IMR-90 (cell line): ENCODE results near the gene HERC5. TPM values are rescaled to one million over a fixed set of nuclear protein-coding genes. Genes with fewer than 3 reads are reported as not detected.

ENCODE experiments used
- ATAC-seq: fragments of 200-7000 bp; cut with Tn5 transposase; 2 replicates; pipeline ENCODE4 v1.9.1; 2020; ENCODE audit warnings: low read depth, mild to moderate bottlenecking, moderate library complexity
- BruUV-seq: library from RNA; stranded (reverse); fragments of 400-500 nt; replicated peaks from 2 replicates; lab custom pipeline; 2021; lab: Mats Ljungman, UMichigan
- CTCF ChIA-PET: fragments of 300-600 bp; formaldehyde crosslinking; extraction: SDS; loops from one replicate; lab custom pipeline; 2021; ENCODE audit warnings: antibody characterized with exemption; lab: Yijun Ruan, JAX
- POLR2A ChIA-PET: fragments of 300-600 bp; sonication (Branson Sonifier 250); formaldehyde crosslinking; loops from one replicate; lab custom pipeline; 2022; ENCODE audit warnings: antibody characterized with exemption; ENCODE audit not compliant: unreplicated experiment; lab: Charles Lee
- DNase-seq: peaks from one replicate; pipeline ENCODE4 v3.0.0; 2013
- H2AFZ ChIP-seq: replicated peaks from 2 replicates; pipeline ENCODE3; 2013; ENCODE audit warnings: low read length, mild to moderate bottlenecking; ENCODE audit not compliant: poor library complexity
- H2AK5ac ChIP-seq: 2 replicates; pipeline ENCODE4 v1.6.1; 2013; ENCODE audit warnings: low read depth, low read length, inconsistent platforms
- H2AK9ac ChIP-seq: replicated peaks from 2 replicates; pipeline ENCODE3; 2013; ENCODE audit warnings: mild to moderate bottlenecking, low read depth, low read length, moderate library complexity; ENCODE audit not compliant: poor library complexity
- H2BK120ac ChIP-seq: 2 replicates; pipeline ENCODE4 v1.6.1; 2013; ENCODE audit warnings: low read depth, low read length, inconsistent platforms
- H2BK15ac ChIP-seq: 3 replicates; pipeline ENCODE4 v1.6.1; 2013; ENCODE audit warnings: low read depth, low read length, inconsistent platforms
- H2BK20ac ChIP-seq: 2 replicates; pipeline ENCODE4 v1.6.1; 2013; ENCODE audit warnings: low read depth, mild to moderate bottlenecking, inconsistent platforms, low read length, moderate library complexity
- H2BK5ac ChIP-seq: 2 replicates; pipeline ENCODE4 v1.6.1; 2013; ENCODE audit warnings: mild to moderate bottlenecking, low read depth, low read length, inconsistent platforms; ENCODE audit not compliant: poor library complexity, severe bottlenecking
- H3K14ac ChIP-seq: replicated peaks from 2 replicates; pipeline ENCODE4 v1.6.1; 2013; ENCODE audit warnings: low read depth, low read length, inconsistent platforms
- H3K18ac ChIP-seq: 2 replicates; pipeline ENCODE4 v1.6.1; 2013; ENCODE audit warnings: low read depth, low read length, control low read depth
- H3K23ac ChIP-seq: 2 replicates; pipeline ENCODE4 v1.6.1; 2013; ENCODE audit warnings: low read depth, low read length, inconsistent platforms
- H3K27ac ChIP-seq: 2 replicates; pipeline ENCODE4 v1.5.1; 2013; ENCODE audit warnings: mild to moderate bottlenecking, control low read depth, low read length; ENCODE audit not compliant: insufficient read depth
- H3K27me3 ChIP-seq: 2 replicates; pipeline ENCODE4 v1.6.1; 2013; ENCODE audit warnings: low read length; ENCODE audit not compliant: control insufficient read depth, insufficient read depth
- H3K36me3 ChIP-seq: 2 replicates; pipeline ENCODE4 v1.6.1; 2013; ENCODE audit warnings: low read length, mixed read lengths; ENCODE audit not compliant: control insufficient read depth, insufficient read depth
- H3K4ac ChIP-seq: 2 replicates; pipeline ENCODE4 v1.6.1; 2013; ENCODE audit warnings: low read depth, low read length, inconsistent platforms
- H3K4me1 ChIP-seq: 2 replicates; pipeline ENCODE4 v1.6.1; 2013; ENCODE audit warnings: low read length, mixed read lengths; ENCODE audit not compliant: control insufficient read depth, insufficient read depth
- H3K4me2 ChIP-seq: 2 replicates; pipeline ENCODE4 v1.6.1; 2013; ENCODE audit warnings: low read depth, mild to moderate bottlenecking, control low read depth, low read length, moderate library complexity
- H3K4me3 ChIP-seq: 2 replicates; pipeline ENCODE4 v1.5.1; 2013; ENCODE audit warnings: low read depth, mild to moderate bottlenecking, control low read depth, low read length, moderate library complexity; ENCODE audit not compliant: insufficient read depth
- H3K56ac ChIP-seq: 2 replicates; pipeline ENCODE4 v1.6.1; 2013; ENCODE audit warnings: low read length, inconsistent platforms; ENCODE audit not compliant: insufficient read depth; ENCODE audit errors: extremely low read depth
- H3K79me1 ChIP-seq, 2 experiments: 2 replicates each; pipeline ENCODE4 v1.6.1; 2013; ENCODE audit warnings: low read length in 2 of 2, inconsistent platforms in 1 of 2, low read depth in 1 of 2
- H3K9ac ChIP-seq: 2 replicates; pipeline ENCODE4 v1.6.1; 2013; ENCODE audit warnings: low read depth, low read length, control low read depth
- H3K9me1 ChIP-seq: 2 replicates; pipeline ENCODE4 v1.6.1; 2013; ENCODE audit warnings: low read length, inconsistent platforms; ENCODE audit not compliant: insufficient read depth
- H3K9me3 ChIP-seq: 2 replicates; pipeline ENCODE4 v1.6.1; 2013; ENCODE audit warnings: low read length; ENCODE audit not compliant: control insufficient read depth, insufficient read depth
- H4K20me1 ChIP-seq: 2 replicates; pipeline ENCODE4 v1.6.1; 2013; ENCODE audit warnings: low read length, inconsistent platforms; ENCODE audit not compliant: insufficient read depth
- H4K5ac ChIP-seq: 2 replicates; pipeline ENCODE4 v1.6.1; 2013; ENCODE audit warnings: mild to moderate bottlenecking, low read depth, low read length, control low read depth
- H4K8ac ChIP-seq, 2 experiments: 2 replicates each; pipeline ENCODE4 v1.6.1; 2013; ENCODE audit warnings: low read depth in 2 of 2, low read length in 2 of 2, control low read depth in 1 of 2, inconsistent platforms in 1 of 2
- H4K91ac ChIP-seq: 2 replicates; pipeline ENCODE4 v1.6.1; 2013; ENCODE audit warnings: low read depth, low read length, inconsistent platforms; ENCODE audit not compliant: insufficient read depth
- BHLHE40 ChIP-seq: fragments of 150-350 bp; IDR thresholded peaks from 2 replicates; pipeline ENCODE4 v1.6.1; 2016; ENCODE audit warnings: mild to moderate bottlenecking, low read depth, low read length
- POLR2A ChIP-seq: IDR thresholded peaks from 2 replicates; pipeline ENCODE4 v1.6.1; 2012; ENCODE audit warnings: mild to moderate bottlenecking, low read depth, low read length
- WGBS, 2 experiments: methylation state at CpG; one replicate each; pipeline versions ENCODE4 v1.1.5 to v1.1.7; 2013; ENCODE audit warnings: missing lambda C conversion rate in 2 of 2; ENCODE audit not compliant: insufficient read length in 1 of 2; ENCODE audit errors: extremely low coverage in 2 of 2; 5-methylcytosine and 5-hydroxymethylcytosine counted together
- dilution Hi-C: fragments of 300-500 bp; cut with HindIII; formaldehyde crosslinking; loops from one replicate; pipeline ENCODE4 v1.14.3; 2018; ENCODE audit warnings: low sequenced_read_pairs; ENCODE audit not compliant: unreplicated experiment
- in situ Hi-C: fragments of 300-500 bp; cut with MboI; formaldehyde crosslinking; loops from 3 replicates; pipeline ENCODE4 v1.14.3; 2019; ENCODE audit warnings: low sequenced_read_pairs, inconsistent platforms, mixed read lengths
- intact Hi-C: fragments of 100-400 bp; cut with micrococcal nuclease; formaldehyde crosslinking; loops from 2 replicates; pipeline ENCODE4 v1.10.0; 2022
- polyA plus RNA-seq, 3 experiments: library from polyadenylated mRNA; depleted of rRNA; stranded (reverse); fragments of >200 nt; gene quantifications; 2 replicates each; pipeline ENCODE4 v1.2.3, GENCODE V29; 2012; ENCODE audit warnings: low replicate concordance in 1 of 3
- total RNA-seq: library from RNA; depleted of rRNA; stranded (reverse); fragments of >200 nt; gene quantifications from 2 replicates; pipeline ENCODE4 v1.2.3, GENCODE V29; 2012

The HERC5 gene
- total and polyA plus RNA-seq, 2 of the 4 experiments (the other 2 are of a cell fraction), result under 0.01 TPM; not detected in 1

DNA sequence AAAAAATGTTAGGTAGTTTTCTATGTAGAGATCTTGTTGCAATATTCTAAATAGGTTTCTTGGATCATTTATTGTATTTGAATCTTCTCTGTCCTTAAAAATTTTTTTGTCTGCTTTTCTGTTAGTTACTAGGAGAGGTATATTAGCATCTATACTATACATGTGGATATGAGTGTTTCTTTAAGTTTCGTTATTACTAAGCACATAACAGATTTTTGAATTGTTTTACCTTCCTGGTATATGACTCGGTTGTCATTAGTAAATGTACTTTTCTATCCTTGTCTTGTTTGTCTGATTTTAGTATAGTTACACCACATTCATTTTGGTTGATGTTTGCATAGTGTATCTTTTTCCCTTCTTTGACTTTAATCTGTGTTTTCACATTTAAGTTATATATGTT lies 46.4 kb downstream of the HERC5 start:
- Histone ChIP-seq H3K36me3 (no peaks in the 10 kb centered on the region), H3K4me2 (no peak overlapping the region), H2BK120ac (no peak overlapping the region), H3K27me3 (peaks cover 9% of the 10 kb centered on the region), H3K4ac (no peak overlapping the region), H3K9me1 (no peaks in the 10 kb centered on the region), H2AK9ac (no peak overlapping the region), H4K91ac (no peak overlapping the region), H3K14ac (no peak overlapping the region), H3K9ac (no peak overlapping the region), H3K23ac (no peak overlapping the region), H2AK5ac (no peak overlapping the region), H4K8ac (no peak overlapping the region), H3K4me1 (no peaks in the 10 kb centered on the region), H2AFZ (no peak overlapping the region), H2BK5ac (no peak overlapping the region), H3K79me1 (no peaks in the 10 kb centered on the region), H3K9me3 (no peaks in the 10 kb centered on the region), H3K56ac (no peak overlapping the region), H3K4me3 (no peak overlapping the region), H4K5ac (no peak overlapping the region), H4K20me1 (no peaks in the 10 kb centered on the region), H2BK15ac (no peak overlapping the region), H3K27ac (no peak overlapping the region), H3K18ac (no peak overlapping the region), H2BK20ac (no peak overlapping the region)
- TF ChIP-seq POLR2A (no peak), BHLHE40 (no peak)
- no CpG with 5 or more reads among the region's 2 CpGs for WGBS, 2 experiments
- DNase-seq, result no peak
- in situ Hi-C loops (no loop called here), dilution Hi-C loops (loop anchor here (25.0 kb wide), 1 partner anchor 266 kb away; no protein-coding TSS in a partner anchor), intact Hi-C loops (loop anchor here (10.0 kb wide), 1 partner anchor 829 kb away; no protein-coding TSS in a partner anchor)
- no peak for ATAC-seq
- no TSS peak for BruUV-seq
- CTCF ChIA-PET, result no interaction called here
- POLR2A ChIA-PET, result no interaction called here
